Endodermal cell (in vitro differentiated cells): ENCODE results near the gene TBC1D19. TPM values are rescaled to one million over a fixed set of nuclear protein-coding genes. Genes with fewer than 3 reads are reported as not detected.

Experiments
- DNase-seq: peaks from one replicate; pipeline ENCODE4 v3.0.0-alpha.2; 2017
- H3K27ac ChIP-seq: 2 replicates; pipeline ENCODE4 v1.5.1; 2013; ENCODE audit warnings: mild to moderate bottlenecking, low read depth, low read length, moderate library complexity
- H3K27me3 ChIP-seq: 2 replicates; pipeline ENCODE4 v1.6.1; 2013; ENCODE audit warnings: mild to moderate bottlenecking, low read length, moderate library complexity; ENCODE audit not compliant: insufficient read depth, control insufficient read depth, poor library complexity, severe bottlenecking
- H3K36me3 ChIP-seq: 2 replicates; pipeline ENCODE4 v1.7.0; 2013; ENCODE audit warnings: mild to moderate bottlenecking, low read length, moderate library complexity; ENCODE audit not compliant: control insufficient read depth, insufficient read depth
- H3K4me1 ChIP-seq: one replicate; pipeline ENCODE4 v1.7.0; 2013; ENCODE audit warnings: low read length; ENCODE audit not compliant: control insufficient read depth, insufficient read depth
- H3K4me3 ChIP-seq: 2 replicates; pipeline ENCODE4 v1.5.1; 2013; ENCODE audit warnings: mild to moderate bottlenecking, low read length, moderate library complexity
- H3K9ac ChIP-seq: 2 replicates; pipeline ENCODE4 v1.6.1; 2013; ENCODE audit warnings: mild to moderate bottlenecking, low read length, moderate library complexity; ENCODE audit not compliant: poor library complexity, severe bottlenecking; ENCODE audit errors: extremely low read depth
- H3K9me3 ChIP-seq: 2 replicates; pipeline ENCODE4 v1.6.1; 2013; ENCODE audit warnings: mild to moderate bottlenecking, low read length, moderate library complexity; ENCODE audit not compliant: control insufficient read depth
- H3K27ac Mint-ChIP-seq: 2 replicates; pipeline ENCODE4 v1.8.0; 2020; ENCODE audit warnings: mixed read lengths
- H3K27me3 Mint-ChIP-seq: 2 replicates; pipeline ENCODE4 v1.8.0; 2021; ENCODE audit warnings: mild to moderate bottlenecking, mixed read lengths; ENCODE audit not compliant: insufficient read depth
- H3K36me3 Mint-ChIP-seq: 2 replicates; pipeline ENCODE4 v1.8.0; 2020; ENCODE audit warnings: low read depth, mixed read lengths
- H3K4me1 Mint-ChIP-seq: 2 replicates; pipeline ENCODE4 v1.8.0; 2020; ENCODE audit warnings: mixed read lengths
- H3K4me3 Mint-ChIP-seq: 2 replicates; pipeline ENCODE4 v1.8.0; 2020; ENCODE audit warnings: mild to moderate bottlenecking, moderate library complexity, mixed read lengths
- H3K9me3 Mint-ChIP-seq: 2 replicates; pipeline ENCODE4 v1.8.0; 2020; ENCODE audit warnings: mild to moderate bottlenecking, mixed read lengths
- WGBS, 2 experiments: methylation state at CpG; one replicate each; pipeline versions ENCODE4 v1.1.5 to v1.1.7; 2013; ENCODE audit warnings: missing lambda C conversion rate in 2 of 2, mixed read lengths in 1 of 2; ENCODE audit not compliant: insufficient coverage in 1 of 2, insufficient read length in 1 of 2; 5-methylcytosine and 5-hydroxymethylcytosine counted together
- total RNA-seq, 2 donors: library from RNA; stranded (reverse); fragmentation: NEBNext Ultra II Directional in 1 of 2; extraction: Animal tissue kit (Norgen Biotek cat#: 25700) in 1 of 2; gene quantifications; 2 replicates in 1 of 2; 3 replicates in 1 of 2; pipeline ENCODE4 v1.2.1, GENCODE V29; 2021
- TF ChIP-seq, protein P1 (sequence below): fragments of 200-600 bp; sonication (generic); conservative IDR thresholded peaks from 2 replicates; pipeline ENCODE4 v1.5.0; 2021; ENCODE audit warnings: antibody characterized with exemption, mild to moderate bottlenecking

Gene TBC1D19
- total RNA-seq, 2 donors from 2014 or later = 7.0 to 9.9 TPM

DNA sequence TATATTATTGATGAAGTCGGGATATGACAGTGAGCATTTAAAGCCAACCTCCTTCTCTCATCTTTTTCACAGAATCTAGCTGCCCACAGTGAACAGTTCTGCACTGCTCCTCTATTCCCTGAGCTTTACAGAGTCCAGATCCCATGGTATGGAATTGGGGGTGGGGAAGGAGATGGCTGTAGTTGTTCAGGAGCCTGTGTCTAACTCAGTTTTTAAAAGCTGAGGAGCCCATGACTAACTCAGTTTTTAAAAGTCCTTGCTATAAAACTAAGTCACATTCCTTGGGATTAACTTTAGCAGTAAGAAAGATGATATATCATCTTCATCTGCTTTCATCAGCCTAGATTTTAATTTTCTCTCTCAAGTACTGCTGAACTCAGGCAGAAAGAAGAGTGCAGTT lies 180.3 kb downstream of the TBC1D19 start:
- WGBS, 2 experiments = no CpG with 5 or more reads among the region's 1 CpG
- no peaks in the 10 kb centered on the region for H3K9me3 Mint-ChIP-seq
- no peaks in the 10 kb centered on the region for H3K36me3 Mint-ChIP-seq
- no peak overlapping the region for H3K9ac ChIP-seq
- no peak overlapping the region for H3K27ac ChIP-seq
- no peak overlapping the region for H3K4me3 Mint-ChIP-seq
- DNase-seq = no peak
- H3K27me3 Mint-ChIP-seq = no peaks in the 10 kb centered on the region
- no peak overlapping the region for H3K4me3 ChIP-seq
- no peaks in the 10 kb centered on the region for H3K9me3 ChIP-seq
- TF ChIP-seq, protein P1, sequence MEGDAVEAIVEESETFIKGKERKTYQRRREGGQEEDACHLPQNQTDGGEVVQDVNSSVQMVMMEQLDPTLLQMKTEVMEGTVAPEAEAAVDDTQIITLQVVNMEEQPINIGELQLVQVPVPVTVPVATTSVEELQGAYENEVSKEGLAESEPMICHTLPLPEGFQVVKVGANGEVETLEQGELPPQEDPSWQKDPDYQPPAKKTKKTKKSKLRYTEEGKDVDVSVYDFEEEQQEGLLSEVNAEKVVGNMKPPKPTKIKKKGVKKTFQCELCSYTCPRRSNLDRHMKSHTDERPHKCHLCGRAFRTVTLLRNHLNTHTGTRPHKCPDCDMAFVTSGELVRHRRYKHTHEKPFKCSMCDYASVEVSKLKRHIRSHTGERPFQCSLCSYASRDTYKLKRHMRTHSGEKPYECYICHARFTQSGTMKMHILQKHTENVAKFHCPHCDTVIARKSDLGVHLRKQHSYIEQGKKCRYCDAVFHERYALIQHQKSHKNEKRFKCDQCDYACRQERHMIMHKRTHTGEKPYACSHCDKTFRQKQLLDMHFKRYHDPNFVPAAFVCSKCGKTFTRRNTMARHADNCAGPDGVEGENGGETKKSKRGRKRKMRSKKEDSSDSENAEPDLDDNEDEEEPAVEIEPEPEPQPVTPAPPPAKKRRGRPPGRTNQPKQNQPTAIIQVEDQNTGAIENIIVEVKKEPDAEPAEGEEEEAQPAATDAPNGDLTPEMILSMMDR = no peak
- no peaks in the 10 kb centered on the region for H3K36me3 ChIP-seq
- no peaks in the 10 kb centered on the region for H3K27me3 ChIP-seq
- H3K4me1 Mint-ChIP-seq = peaks cover 2% of the 10 kb centered on the region
- H3K27ac Mint-ChIP-seq = no peak overlapping the region
- H3K4me1 ChIP-seq = no peaks in the 10 kb centered on the region

DNA sequence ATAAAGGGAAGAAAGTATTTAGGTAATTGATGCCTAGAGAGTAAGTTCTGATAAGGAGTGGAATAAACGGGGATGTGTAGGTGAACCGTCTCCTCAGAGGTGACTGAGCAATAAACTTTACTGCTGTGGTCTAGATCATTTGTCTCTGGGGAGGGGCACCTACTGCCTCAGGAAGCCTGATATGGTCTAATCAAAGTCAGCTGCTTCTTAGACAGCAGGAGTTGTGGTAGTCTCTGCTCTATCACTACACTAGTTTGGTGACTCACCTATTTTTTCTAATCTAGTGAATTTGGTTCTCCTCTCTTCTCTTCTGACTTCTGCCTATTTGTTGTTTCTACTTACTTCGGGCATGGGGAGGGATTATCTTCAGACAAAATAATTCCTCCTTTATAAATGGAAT lies 181.6 kb downstream of the TBC1D19 start:
- H3K9me3 ChIP-seq = no peaks in the 10 kb centered on the region
- no peaks in the 10 kb centered on the region for H3K4me1 ChIP-seq
- H3K4me3 ChIP-seq = no peak overlapping the region
- no peak for DNase-seq
- H3K4me1 Mint-ChIP-seq = peaks cover 2% of the 10 kb centered on the region
- H3K9ac ChIP-seq = no peak overlapping the region
- no peak overlapping the region for H3K27ac Mint-ChIP-seq
- no peaks in the 10 kb centered on the region for H3K36me3 ChIP-seq
- H3K4me3 Mint-ChIP-seq = no peak overlapping the region
- WGBS, 2 experiments = 92 to 94% methylated on average over 2 to 3 of the region's 3 CpGs
- H3K27ac ChIP-seq = no peak overlapping the region
- no peaks in the 10 kb centered on the region for H3K27me3 Mint-ChIP-seq
- H3K27me3 ChIP-seq = no peaks in the 10 kb centered on the region
- no peaks in the 10 kb centered on the region for H3K9me3 Mint-ChIP-seq
- TF ChIP-seq, protein P1 = no peak
- no peaks in the 10 kb centered on the region for H3K36me3 Mint-ChIP-seq

DNA sequence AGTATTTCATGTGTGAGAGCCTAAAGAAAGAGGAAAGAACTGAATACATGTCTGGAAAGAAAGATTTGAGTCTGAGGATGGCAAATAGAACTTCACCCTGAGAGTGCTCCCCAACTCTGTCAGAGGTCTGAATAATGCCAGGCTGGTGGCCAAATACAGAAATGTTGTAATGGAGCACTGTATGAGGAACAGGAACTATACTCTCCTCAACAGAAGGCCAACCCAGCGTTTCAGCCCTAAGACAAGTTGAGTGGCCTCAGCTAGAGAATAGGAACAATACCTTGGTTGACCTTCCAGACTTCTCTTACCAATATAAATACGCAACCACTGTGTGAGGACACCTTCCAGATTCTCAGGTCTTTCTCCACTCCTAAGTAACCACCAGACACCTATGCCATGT lies 182.3 kb downstream of the TBC1D19 start:
- H3K9me3 ChIP-seq = no peaks in the 10 kb centered on the region
- Mint-ChIP-seq H3K4me1 (peaks cover 2% of the 10 kb centered on the region), H3K36me3 (no peaks in the 10 kb centered on the region), H3K27me3 (no peaks in the 10 kb centered on the region), H3K4me3 (no peak overlapping the region), H3K27ac (no peak overlapping the region), H3K9me3 (no peaks in the 10 kb centered on the region)
- H3K9ac ChIP-seq = no peak overlapping the region
- 84 to 100% methylated on average over 1 to 2 of the region's 2 CpGs for WGBS, 2 experiments
- H3K27ac ChIP-seq = no peak overlapping the region
- H3K36me3 ChIP-seq = no peaks in the 10 kb centered on the region
- no peaks in the 10 kb centered on the region for H3K4me1 ChIP-seq
- TF ChIP-seq, protein P1 = no peak
- H3K4me3 ChIP-seq = no peak overlapping the region
- no peaks in the 10 kb centered on the region for H3K27me3 ChIP-seq
- no peak for DNase-seq
